Peyer's patch (tissue), 4 donors: Measurements from ENCODE around the gene SLC16A2.

Experiments
- POLR2A ChIP-seq, 2 donors: fragments of 450-650 bp; IDR thresholded peaks; one replicate each; pipeline ENCODE4 v1.5.1; 2017; ENCODE audit warnings: antibody characterized with exemption in 2 of 2, mild to moderate bottlenecking in 2 of 2, moderate library complexity in 2 of 2
- TF ChIP-seq, protein P1 (sequence below), 6 experiments: fragments of 450-650 bp in 4 of 6; fragments of 200-600 bp in 2 of 6; sonication (generic) in 1 of 6; IDR thresholded peaks; one replicate each; pipeline ENCODE4 v1.5.1; 2017 to 2019; ENCODE audit warnings: antibody characterized with exemption in 6 of 6, mild to moderate bottlenecking in 3 of 6, moderate library complexity in 1 of 6

DNA sequence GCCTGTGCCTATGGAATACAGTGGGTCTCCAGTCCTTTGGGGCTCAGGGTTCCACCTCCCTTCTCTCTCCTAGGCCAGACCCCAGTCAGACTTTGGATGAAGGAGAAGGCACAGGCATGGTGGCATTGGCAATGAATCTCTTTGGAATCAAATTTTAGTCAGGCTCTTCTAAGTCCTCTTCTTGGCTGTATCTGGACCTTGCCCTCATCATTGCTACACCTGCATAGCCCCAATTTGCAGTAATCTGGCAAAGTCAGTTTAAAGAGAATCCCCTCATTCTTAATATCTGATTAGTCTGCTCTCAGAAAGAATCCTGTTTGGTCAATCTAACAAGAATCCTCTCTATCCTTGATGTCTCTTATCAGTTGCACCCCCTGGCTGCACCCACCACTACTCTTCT lies 77.6 kb downstream of the SLC16A2 start:
- no peak for TF ChIP-seq POLR2A (IDR thresholded peaks at IDR 0.05)
- TF ChIP-seq, protein P1, sequence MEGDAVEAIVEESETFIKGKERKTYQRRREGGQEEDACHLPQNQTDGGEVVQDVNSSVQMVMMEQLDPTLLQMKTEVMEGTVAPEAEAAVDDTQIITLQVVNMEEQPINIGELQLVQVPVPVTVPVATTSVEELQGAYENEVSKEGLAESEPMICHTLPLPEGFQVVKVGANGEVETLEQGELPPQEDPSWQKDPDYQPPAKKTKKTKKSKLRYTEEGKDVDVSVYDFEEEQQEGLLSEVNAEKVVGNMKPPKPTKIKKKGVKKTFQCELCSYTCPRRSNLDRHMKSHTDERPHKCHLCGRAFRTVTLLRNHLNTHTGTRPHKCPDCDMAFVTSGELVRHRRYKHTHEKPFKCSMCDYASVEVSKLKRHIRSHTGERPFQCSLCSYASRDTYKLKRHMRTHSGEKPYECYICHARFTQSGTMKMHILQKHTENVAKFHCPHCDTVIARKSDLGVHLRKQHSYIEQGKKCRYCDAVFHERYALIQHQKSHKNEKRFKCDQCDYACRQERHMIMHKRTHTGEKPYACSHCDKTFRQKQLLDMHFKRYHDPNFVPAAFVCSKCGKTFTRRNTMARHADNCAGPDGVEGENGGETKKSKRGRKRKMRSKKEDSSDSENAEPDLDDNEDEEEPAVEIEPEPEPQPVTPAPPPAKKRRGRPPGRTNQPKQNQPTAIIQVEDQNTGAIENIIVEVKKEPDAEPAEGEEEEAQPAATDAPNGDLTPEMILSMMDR (IDR thresholded peaks at IDR 0.05): no peak
